Ovary (tissue), 9 donors: ENCODE results near the gene SULT2B1. TPM values are rescaled to one million over a fixed set of nuclear protein-coding genes. Genes with fewer than 3 reads are reported as not detected.
A peak's percentile ranks its signal among the peaks of the same experiment; 100 is the strongest.

ENCODE experiments used
- DNase-seq, 5 donors: peaks; one replicate each; pipeline ENCODE4 v3.0.0-alpha.2; 2019 to 2020
- H3K27ac ChIP-seq, 2 donors: fragments of 200-600 bp; one replicate each; pipeline versions ENCODE4 v1.5.1 to v1.8.0; 2019 to 2022
- H3K27me3 ChIP-seq: fragments of 200-600 bp; one replicate; pipeline ENCODE4 v1.8.0; 2022
- H3K36me3 ChIP-seq: fragments of 200-600 bp; sonication (generic); one replicate; pipeline ENCODE4 v1.5.1; 2019
- H3K4me1 ChIP-seq: one replicate; pipeline ENCODE4 v1.8.1; 2013; ENCODE audit warnings: mild to moderate bottlenecking, moderate library complexity; ENCODE audit not compliant: insufficient read depth
- H3K4me3 ChIP-seq: fragments of 200-600 bp; sonication (generic); one replicate; pipeline ENCODE4 v1.5.1; 2017
- H3K9me3 ChIP-seq, 2 donors: fragments of 200-600 bp in 1 of 2; sonication (generic) in 1 of 2; one replicate each; pipeline versions ENCODE4 v1.5.1 to v1.8.1; 2013 to 2019; ENCODE audit warnings: mild to moderate bottlenecking in 1 of 2, moderate library complexity in 1 of 2
- EP300 ChIP-seq: sonication (generic); formaldehyde crosslinking; IDR thresholded peaks from one replicate; pipeline ENCODE4 v1.6.1; 2017; ENCODE audit warnings: antibody characterized with exemption
- POLR2A ChIP-seq: fragments of 450-650 bp; IDR thresholded peaks from one replicate; pipeline ENCODE4 v1.6.1; 2017; ENCODE audit warnings: antibody characterized with exemption, mild to moderate bottlenecking, moderate library complexity
- whole genome bisulfite sequencing, 3 donors: extraction: QIAGEN DNeasy Blood & Tissue Kit in 1 of 3; methylation state at CpG; one replicate each; pipeline versions ENCODE4 v1.1.5 to v1.1.7; 2013 to 2017; 5-methylcytosine and 5-hydroxymethylcytosine counted together
- intact Hi-C, 4 donors: fragments of 100-400 bp; cut with DNase I; formaldehyde crosslinking; loops; one replicate each; pipeline versions ENCODE4 v1.11.0 to v1.15.1; 2022 to 2023
- polyA plus RNA-seq, 2 donors: library from polyadenylated mRNA; stranded (reverse); fragments of 200-250 nt in 1 of 2; fragments of 350-450 nt in 1 of 2; fragmentation: Illumina TruSeq in 1 of 2; extraction: RNeasy Lipid Tissue Mini Kit (QIAGEN cat#74804) in 1 of 2; gene quantifications; one replicate each; pipeline ENCODE4 v1.2.3, GENCODE V29; 2013 to 2014
- total RNA-seq, 7 donors: library from RNA; depleted of rRNA in 2 of 7; stranded (reverse); fragments of >200 nt in 2 of 7; fragmentation: NEBNext Ultra II Directional in 3 of 7; extraction: Animal tissue kit (Norgen Biotek cat#: 25700) in 3 of 7; gene quantifications; one replicate each; pipeline versions ENCODE4 v1.1.0 to v1.2.4, GENCODE V29; 2016 to 2023
- TF ChIP-seq, protein P1 (sequence below), 3 donors: fragments of 450-650 bp in 2 of 3; fragments of 200-600 bp in 1 of 3; IDR thresholded peaks; one replicate each; pipeline versions ENCODE4 v1.5.1 to v1.8.0; 2016 to 2022; ENCODE audit warnings: antibody characterized with exemption in 3 of 3, mild to moderate bottlenecking in 1 of 3
- donor health status: DM: no; HTN: no; CAD: no; lungs with moderate emphysema.
- donor health status: DM: no; HTN: no; CAD: no.
- donor health status: Bipolar disorder and iron deficiency.
- donor health status: DM: yes; HTN: yes; CAD: no.
- donor health status: DM: no; HTN: no; CAD: no.
- donor health status: DM: yes; HTN: yes; CAD: no.

Gene SULT2B1
- total and polyA plus RNA-seq, 9 donors, result 0.10 to 0.20 TPM; not detected in 7

DNA sequence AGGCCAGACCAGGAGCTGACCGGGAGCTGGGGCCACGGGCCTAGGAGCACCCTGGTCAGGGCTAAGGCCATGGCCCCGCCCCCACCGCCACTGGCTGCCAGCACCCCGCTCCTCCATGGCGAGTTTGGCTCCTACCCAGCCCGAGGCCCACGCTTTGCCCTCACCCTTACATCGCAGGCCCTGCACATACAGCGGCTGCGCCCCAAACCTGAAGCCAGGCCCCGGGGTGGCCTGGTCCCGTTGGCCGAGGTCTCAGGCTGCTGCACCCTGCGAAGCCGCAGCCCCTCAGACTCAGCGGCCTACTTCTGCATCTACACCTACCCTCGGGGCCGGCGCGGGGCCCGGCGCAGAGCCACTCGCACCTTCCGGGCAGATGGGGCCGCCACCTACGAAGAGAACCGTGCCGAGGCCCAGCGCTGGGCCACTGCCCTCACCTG is 73.9 kb downstream of the SULT2B1 start:
- Histone ChIP-seq H3K36me3 (no peaks in the 10 kb centered on the region), H3K9me3 (no peaks in the 10 kb centered on the region), H3K4me3 (no peak overlapping the region), H3K27me3 (no peaks in the 10 kb centered on the region), H3K4me1 (peaks cover 12% of the 10 kb centered on the region), H3K27ac (no peak overlapping the region)
- 88 to 89% (median 88%) methylated on average over 30 of the region's 30 CpGs for WGBS, 3 donors
- peak in 3 of 5 donors; percentile 62 to 70 (median 65) for DNase-seq
- intact Hi-C loops, result no loop called here
- TF ChIP-seq EP300, result no peak
- TF ChIP-seq, protein P1, sequence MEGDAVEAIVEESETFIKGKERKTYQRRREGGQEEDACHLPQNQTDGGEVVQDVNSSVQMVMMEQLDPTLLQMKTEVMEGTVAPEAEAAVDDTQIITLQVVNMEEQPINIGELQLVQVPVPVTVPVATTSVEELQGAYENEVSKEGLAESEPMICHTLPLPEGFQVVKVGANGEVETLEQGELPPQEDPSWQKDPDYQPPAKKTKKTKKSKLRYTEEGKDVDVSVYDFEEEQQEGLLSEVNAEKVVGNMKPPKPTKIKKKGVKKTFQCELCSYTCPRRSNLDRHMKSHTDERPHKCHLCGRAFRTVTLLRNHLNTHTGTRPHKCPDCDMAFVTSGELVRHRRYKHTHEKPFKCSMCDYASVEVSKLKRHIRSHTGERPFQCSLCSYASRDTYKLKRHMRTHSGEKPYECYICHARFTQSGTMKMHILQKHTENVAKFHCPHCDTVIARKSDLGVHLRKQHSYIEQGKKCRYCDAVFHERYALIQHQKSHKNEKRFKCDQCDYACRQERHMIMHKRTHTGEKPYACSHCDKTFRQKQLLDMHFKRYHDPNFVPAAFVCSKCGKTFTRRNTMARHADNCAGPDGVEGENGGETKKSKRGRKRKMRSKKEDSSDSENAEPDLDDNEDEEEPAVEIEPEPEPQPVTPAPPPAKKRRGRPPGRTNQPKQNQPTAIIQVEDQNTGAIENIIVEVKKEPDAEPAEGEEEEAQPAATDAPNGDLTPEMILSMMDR (IDR thresholded peaks at IDR 0.05), result no peak
- TF ChIP-seq POLR2A, result no peak

- 62 to 72% (median 66%) methylated on average over 6 of the region's 6 CpGs for WGBS, 3 donors
- H3K4me1 ChIP-seq, result peaks cover 16% of the 10 kb centered on the region
Observed at GRCh38 chr19:48627201-48627864, 75.4 kb downstream of the SULT2B1 start.

DNA sequence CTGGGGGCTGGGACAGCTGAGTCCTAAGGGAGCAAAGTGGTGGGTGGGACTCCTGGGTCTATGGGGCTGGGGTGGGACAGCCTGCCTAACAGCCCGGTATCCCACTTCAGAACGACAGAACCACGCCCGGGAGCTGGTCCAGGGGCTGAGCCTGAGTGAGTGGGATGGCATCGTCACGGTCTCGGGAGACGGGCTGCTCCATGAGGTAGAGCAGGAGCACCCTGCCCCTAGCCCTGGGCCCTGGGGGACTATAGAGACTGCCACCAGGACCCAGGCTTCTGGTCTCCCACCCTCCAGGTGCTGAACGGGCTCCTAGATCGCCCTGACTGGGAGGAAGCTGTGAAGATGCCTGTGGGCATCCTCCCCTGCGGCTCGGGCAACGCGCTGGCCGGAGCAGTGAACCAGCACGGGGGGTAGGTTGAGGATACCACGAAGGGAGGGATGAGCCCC is 75.9 kb downstream of the SULT2B1 start:
- H3K36me3 ChIP-seq, result no peaks in the 10 kb centered on the region
- TF ChIP-seq, protein P1 (IDR thresholded peaks at IDR 0.05), result no peak
- TF ChIP-seq POLR2A (no peak), EP300 (no peak)
- no peaks in the 10 kb centered on the region for H3K9me3 ChIP-seq
- H3K27ac ChIP-seq, result peak overlapping the region in 1 of 2 donors; percentile 25
- H3K4me1 ChIP-seq, result peaks cover 16% of the 10 kb centered on the region
- intact Hi-C loops, result no loop called here
- no peaks in the 10 kb centered on the region for H3K27me3 ChIP-seq
- 72 to 73% (median 72%) methylated on average over 9 to 17 of the region's 17 CpGs for WGBS, 3 donors
- DNase-seq, result peak in 3 of 5 donors; percentile 36 to 44 (median 40)
- no peak overlapping the region for H3K4me3 ChIP-seq

More at GRCh38 chr19:48627201-48627864, 75.4 kb downstream of the SULT2B1 start:
- Histone ChIP-seq H3K9me3 (no peaks in the 10 kb centered on the region), H3K27ac (no peak overlapping the region), H3K27me3 (no peaks in the 10 kb centered on the region), H3K4me3 (no peak overlapping the region), H3K36me3 (no peaks in the 10 kb centered on the region)
- intact Hi-C loops, result no loop called here
- peak in 3 of 5 donors; percentile 31 to 46 (median 41) for DNase-seq
- TF ChIP-seq POLR2A (no peak), EP300 (no peak)
- TF ChIP-seq, protein P1 (IDR thresholded peaks at IDR 0.05), result no peak

DNA sequence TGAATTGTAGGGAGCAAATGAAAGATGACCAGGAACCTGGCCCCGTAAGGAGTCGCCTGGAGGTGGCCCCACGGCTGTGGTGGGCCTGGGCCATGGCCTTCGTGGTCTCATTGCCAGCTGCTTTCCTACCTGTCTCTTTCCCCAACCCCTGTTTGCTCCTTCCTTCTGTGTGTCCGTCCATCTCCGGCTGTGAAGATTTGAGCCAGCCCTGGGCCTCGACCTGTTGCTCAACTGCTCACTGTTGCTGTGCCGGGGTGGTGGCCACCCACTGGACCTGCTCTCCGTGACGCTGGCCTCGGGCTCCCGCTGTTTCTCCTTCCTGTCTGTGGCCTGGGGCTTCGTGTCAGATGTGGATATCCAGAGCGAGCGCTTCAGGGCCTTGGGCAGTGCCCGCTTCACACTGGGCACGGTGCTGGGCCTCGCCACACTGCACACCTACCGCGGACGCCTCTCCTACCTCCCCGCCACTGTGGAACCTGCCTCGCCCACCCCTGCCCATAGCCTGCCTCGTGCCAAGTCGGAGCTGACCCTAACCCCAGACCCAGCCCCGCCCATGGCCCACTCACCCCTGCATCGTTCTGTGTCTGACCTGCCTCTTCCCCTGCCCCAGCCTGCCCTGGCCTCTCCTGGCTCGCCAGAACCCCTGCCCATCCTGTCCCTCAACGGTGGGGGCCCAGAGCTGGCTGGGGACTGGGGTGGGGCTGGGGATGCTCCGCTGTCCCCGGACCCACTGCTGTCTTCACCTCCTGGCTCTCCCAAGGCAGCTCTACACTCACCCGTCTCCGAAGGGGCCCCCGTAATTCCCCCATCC is 76.7 kb downstream of the SULT2B1 start:
- TF ChIP-seq EP300, result no peak
- no peak for TF ChIP-seq POLR2A
- TF ChIP-seq, protein P1 (IDR thresholded peaks at IDR 0.05), result no peak
- H3K27me3 ChIP-seq, result no peaks in the 10 kb centered on the region
- peak overlapping the region; percentile 25 to 63 for H3K27ac ChIP-seq
- DNase-seq, result peak; percentile 56 to 69 (median 65)
- 63 to 71% (median 68%) methylated on average over 33 to 34 of the region's 34 CpGs for WGBS, 3 donors
- H3K4me3 ChIP-seq, result no peak overlapping the region
- H3K36me3 ChIP-seq, result no peaks in the 10 kb centered on the region
- H3K4me1 ChIP-seq, result peaks cover 18% of the 10 kb centered on the region
- intact Hi-C loops, result no loop called here
- H3K9me3 ChIP-seq, result no peaks in the 10 kb centered on the region
